ENCODE data around the gene CRYZL1. TPM values are rescaled to one million over a fixed set of nuclear protein-coding genes. Genes with fewer than 3 reads are reported as not detected.

Gene CRYZL1
- total RNA-seq, 1 donor from 2014 or later: 24.9 TPM

GRCh38 chr21:33648555-33648954 is 7.0 kb upstream of the CRYZL1 start:
- Histone ChIP-seq H3K27ac (replicated peaks) (no peak overlapping the region), H3K4me3 (no peak overlapping the region), H3K4me1 (peaks cover 53% of the 10 kb centered on the region), H3K9me3 (replicated peaks) (no peaks in the 10 kb centered on the region), H3K36me3 (no peaks in the 10 kb centered on the region), H3K27me3 (ENCODE audit: low read depth) (no peaks in the 10 kb centered on the region)
- TF ChIP-seq, protein P1, sequence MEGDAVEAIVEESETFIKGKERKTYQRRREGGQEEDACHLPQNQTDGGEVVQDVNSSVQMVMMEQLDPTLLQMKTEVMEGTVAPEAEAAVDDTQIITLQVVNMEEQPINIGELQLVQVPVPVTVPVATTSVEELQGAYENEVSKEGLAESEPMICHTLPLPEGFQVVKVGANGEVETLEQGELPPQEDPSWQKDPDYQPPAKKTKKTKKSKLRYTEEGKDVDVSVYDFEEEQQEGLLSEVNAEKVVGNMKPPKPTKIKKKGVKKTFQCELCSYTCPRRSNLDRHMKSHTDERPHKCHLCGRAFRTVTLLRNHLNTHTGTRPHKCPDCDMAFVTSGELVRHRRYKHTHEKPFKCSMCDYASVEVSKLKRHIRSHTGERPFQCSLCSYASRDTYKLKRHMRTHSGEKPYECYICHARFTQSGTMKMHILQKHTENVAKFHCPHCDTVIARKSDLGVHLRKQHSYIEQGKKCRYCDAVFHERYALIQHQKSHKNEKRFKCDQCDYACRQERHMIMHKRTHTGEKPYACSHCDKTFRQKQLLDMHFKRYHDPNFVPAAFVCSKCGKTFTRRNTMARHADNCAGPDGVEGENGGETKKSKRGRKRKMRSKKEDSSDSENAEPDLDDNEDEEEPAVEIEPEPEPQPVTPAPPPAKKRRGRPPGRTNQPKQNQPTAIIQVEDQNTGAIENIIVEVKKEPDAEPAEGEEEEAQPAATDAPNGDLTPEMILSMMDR (IDR thresholded peaks at IDR 0.05; ENCODE audit: borderline replicate concordance): no peak
- intact Hi-C loops (cut with micrococcal nuclease): no loop called here
- no peak for DNase-seq

GRCh38 chr21:33647587-33647986 is 6.0 kb upstream of the CRYZL1 start:
- no peaks in the 10 kb centered on the region for H3K9me3 ChIP-seq (replicated peaks)
- no peaks in the 10 kb centered on the region for H3K36me3 ChIP-seq
- TF ChIP-seq, protein P1 (IDR thresholded peaks at IDR 0.05; ENCODE audit: borderline replicate concordance): no peak
- no peak overlapping the region for H3K27ac ChIP-seq (replicated peaks)
- H3K4me1 ChIP-seq: peaks cover 57% of the 10 kb centered on the region
- no peak overlapping the region for H3K4me3 ChIP-seq
- intact Hi-C loops (cut with micrococcal nuclease): no loop called here
- DNase-seq: no peak
- H3K27me3 ChIP-seq (ENCODE audit: low read depth): no peaks in the 10 kb centered on the region

- Histone ChIP-seq H3K27me3 (ENCODE audit: low read depth) (no peaks in the 10 kb centered on the region), H3K4me1 (peaks cover 56% of the 10 kb centered on the region), H3K4me3 (no peak overlapping the region), H3K36me3 (no peaks in the 10 kb centered on the region), H3K27ac (replicated peaks) (no peak overlapping the region), H3K9me3 (replicated peaks) (no peaks in the 10 kb centered on the region)
- no peak for DNase-seq
- TF ChIP-seq, protein P1 (IDR thresholded peaks at IDR 0.05; ENCODE audit: borderline replicate concordance): no peak
- intact Hi-C loops (cut with micrococcal nuclease): no loop called here
Measured at GRCh38 chr21:33645730-33646129, 4.2 kb upstream of the CRYZL1 start.

- Histone ChIP-seq H3K36me3 (no peaks in the 10 kb centered on the region), H3K27me3 (ENCODE audit: low read depth) (no peaks in the 10 kb centered on the region), H3K27ac (replicated peaks) (peak overlapping the region; percentile 98), H3K4me3 (peak overlapping the region; percentile 92), H3K4me1 (peaks cover 52% of the 10 kb centered on the region), H3K9me3 (replicated peaks) (no peaks in the 10 kb centered on the region)
- TF ChIP-seq, protein P1 (IDR thresholded peaks at IDR 0.05; ENCODE audit: borderline replicate concordance): no peak
- no peak for DNase-seq
- intact Hi-C loops (cut with micrococcal nuclease): no loop called here
Measured at GRCh38 chr21:33644383-33645074, 3.0 kb upstream of the CRYZL1 start.

DNA sequence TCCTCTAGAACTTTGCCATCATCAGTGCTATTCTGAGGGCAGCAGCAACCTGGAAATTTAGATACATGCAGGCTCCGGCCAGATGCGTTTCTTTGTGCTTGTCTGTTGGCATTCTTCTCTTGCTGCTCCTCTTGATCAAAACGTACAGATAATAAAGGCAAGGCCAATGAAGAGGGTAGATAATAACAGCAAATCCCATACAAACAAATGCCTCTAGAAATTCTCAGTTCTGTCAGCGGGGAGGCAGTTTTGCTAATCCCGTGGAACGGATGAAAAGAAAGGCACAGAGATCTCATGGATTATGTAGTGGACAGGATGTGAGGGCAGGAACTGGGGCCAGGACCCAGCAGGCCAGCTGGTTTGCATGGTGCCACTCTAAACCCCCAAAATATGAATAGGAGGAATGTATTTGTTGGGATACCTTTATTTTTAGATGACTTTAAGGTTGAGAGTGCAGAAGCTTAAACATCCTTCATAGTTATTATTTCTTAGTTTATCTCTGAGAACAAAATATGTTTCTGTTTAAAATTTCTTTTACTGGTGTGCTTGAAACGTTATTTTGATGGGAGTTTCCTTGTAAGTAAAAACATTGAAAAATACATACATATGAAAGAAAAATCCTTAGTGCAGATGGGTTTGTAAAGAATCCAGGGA is 2.2 kb upstream of the CRYZL1 start:
- Histone ChIP-seq H3K4me1 (peaks cover 52% of the 10 kb centered on the region), H3K27me3 (ENCODE audit: low read depth) (no peaks in the 10 kb centered on the region), H3K27ac (replicated peaks) (peak overlapping the region; percentile 98), H3K36me3 (no peaks in the 10 kb centered on the region), H3K9me3 (replicated peaks) (no peaks in the 10 kb centered on the region), H3K4me3 (peak overlapping the region; percentile 92)
- intact Hi-C loops (cut with micrococcal nuclease): no loop called here
- no peak for DNase-seq
- TF ChIP-seq, protein P1 (IDR thresholded peaks at IDR 0.05; ENCODE audit: borderline replicate concordance): no peak
